Stimulated activated CD4-positive, alpha-beta T cell treated with anti-CD3 and anti-CD28 coated beads, Interleukin-12 subunit alpha, Interleukin-12 subunit beta, amount 100 ng/mL, for 4 hours (primary cell): Measurements from ENCODE around the gene MECR.
"Not testable (repeated sequence)": the region's sequence is repeated elsewhere in the genome, so short reads cannot be mapped to it uniquely, and the experiment has no call there.

Source experiments
- DNase-seq: peaks from one replicate; pipeline ENCODE4 v3.0.0-alpha.2; 2020

MECR gene

GRCh38 chr1:29235955-29236711 is 5.4 kb upstream of the MECR start, which contains the start of gene PTPRU:
PTPRU (plus strand) TSS chr1:29236522; CDS start chr1:29236645, 123 bp downstream.
- DNase-seq: peak; percentile 86

DNA sequence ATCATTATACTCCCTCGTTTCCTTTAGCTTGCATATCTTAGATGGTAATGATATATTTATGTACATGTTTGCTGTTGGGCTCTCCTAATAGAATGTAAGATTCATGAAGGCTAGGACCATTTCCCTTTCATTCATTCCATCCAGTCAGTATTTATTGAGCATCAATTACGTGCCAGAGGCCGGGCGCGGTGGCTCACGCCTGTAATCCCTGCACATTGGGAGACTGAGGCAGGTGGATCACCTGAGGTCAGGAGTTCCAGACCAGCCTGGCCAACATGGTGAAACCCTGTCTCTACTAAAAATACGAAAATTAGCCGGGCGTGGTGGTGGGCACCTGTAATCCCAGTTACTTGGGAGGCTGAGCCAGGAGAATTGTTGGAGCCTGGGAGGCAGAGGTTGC is 4.1 kb upstream of the MECR start:
- DNase-seq: not testable (repeated sequence)

DNA sequence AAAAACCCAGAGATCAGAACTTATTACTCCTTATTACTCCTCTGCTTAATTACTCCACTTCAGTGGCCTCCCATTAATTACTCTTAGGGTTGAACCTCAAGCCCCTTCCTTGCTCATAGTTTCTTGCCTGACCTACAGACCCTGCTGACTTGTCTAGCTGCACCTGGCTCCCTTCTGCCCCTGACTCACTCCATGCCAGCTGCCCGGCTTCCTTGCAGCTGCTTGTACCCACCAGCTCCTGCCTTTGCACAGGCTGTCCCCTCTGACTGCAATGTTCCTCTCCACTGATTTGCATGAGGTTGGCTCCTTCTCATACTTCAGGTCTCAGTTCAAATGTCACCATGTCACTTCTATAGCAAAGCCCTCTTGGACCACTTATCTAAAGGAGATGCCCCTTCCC is 3.7 kb upstream of the MECR start:
- DNase-seq: no peak

- no peak for DNase-seq
Observed at GRCh38 chr1:29233693-29234092, 3.0 kb upstream of the MECR start.

GRCh38 chr1:29232387-29232786 is 1.7 kb upstream of the MECR start:
- DNase-seq: no peak

- no peak for DNase-seq
Observed at GRCh38 chr1:29230204-29230552, 556 bp downstream of the MECR start.

DNA sequence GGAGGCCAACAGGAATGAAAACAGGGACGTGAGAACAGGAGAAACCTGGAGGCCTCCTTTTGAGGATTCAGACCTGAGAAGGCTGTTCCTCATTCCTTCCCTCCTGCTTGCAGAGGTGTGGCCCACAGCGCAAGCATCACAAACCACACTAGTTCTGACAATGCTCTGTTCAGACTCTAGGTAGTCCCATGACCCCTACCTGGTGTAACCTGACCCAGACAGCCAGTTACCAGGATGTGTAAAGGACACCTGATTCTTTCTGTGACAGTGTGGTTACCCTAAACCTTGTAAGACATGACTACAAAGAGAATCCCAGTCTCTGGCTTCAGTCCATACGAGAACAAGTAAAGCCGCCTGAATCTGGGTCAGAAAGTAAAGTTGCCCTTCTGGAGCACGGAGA is 3.2 kb downstream of the MECR start:
- DNase-seq: no peak

GRCh38 chr1:29225361-29225760 is 5.4 kb downstream of the MECR start:
- DNase-seq: no peak

GRCh38 chr1:29224356-29224837 is 6.3 kb downstream of the MECR start:
- no peak for DNase-seq

DNA sequence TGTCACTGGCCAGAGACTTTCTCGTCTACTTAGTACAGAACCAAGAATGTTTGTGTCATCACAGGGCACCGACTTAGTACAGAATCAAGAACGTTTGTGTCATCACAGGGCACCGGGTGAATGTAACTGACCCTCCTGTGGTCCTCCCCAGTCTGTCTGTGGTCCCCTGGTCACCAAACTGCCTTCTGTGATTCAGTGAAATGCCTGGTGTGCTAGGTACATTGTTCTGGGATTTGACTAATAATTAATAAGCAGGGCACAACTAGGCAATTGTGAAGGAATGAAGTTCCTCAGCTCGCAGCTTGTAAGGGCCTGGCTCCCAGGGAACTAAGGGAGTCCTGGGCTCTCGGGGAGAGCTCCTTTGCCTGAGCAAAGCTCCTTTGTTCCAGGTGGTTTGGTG is 7.2 kb downstream of the MECR start:
- DNase-seq: no peak

DNA sequence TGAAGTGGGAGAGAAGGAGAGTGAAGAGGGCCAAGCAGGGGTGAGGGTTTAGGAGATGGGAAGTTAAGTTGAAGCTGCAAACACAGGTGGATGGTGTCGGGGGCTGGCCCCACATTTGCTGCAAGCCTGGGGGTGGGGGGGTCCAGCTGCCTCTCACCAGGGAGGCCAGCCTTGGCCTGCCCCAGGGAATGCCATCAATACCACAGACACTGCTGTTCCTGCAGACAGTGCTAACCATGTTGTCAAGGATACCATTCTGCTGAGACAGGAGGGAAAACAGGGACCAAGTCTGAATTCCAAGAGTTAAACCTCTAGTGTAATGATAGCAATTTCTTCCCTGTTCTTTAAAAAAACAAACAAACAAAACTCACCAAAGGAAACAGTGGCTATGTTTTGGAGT is 8.0 kb downstream of the MECR start:
- DNase-seq: no peak

- DNase-seq: not testable (repeated sequence)
Observed at GRCh38 chr1:29222260-29222659, 8.5 kb downstream of the MECR start.

GRCh38 chr1:29221296-29221695 is 9.4 kb downstream of the MECR start:
- DNase-seq: no peak

DNA sequence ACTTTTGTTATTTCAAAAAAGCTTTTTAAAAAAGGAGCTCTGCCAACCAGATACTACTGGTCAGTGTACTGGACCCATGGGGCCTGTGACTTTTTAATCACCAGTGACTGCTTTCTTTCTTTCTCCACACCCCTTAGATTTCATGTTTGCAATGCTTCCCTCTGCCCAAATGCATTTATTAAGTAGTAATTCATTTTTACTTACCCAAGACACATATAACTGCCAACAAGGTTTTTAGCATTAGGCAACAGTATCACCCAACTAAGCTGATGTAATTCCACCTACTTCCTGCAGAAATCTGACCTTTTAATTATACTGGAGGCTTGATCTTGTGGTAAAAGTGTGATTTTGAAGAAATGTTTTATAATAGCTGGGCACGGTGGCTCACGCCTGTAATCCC is 12.5 kb downstream of the MECR start:
- no peak for DNase-seq

DNA sequence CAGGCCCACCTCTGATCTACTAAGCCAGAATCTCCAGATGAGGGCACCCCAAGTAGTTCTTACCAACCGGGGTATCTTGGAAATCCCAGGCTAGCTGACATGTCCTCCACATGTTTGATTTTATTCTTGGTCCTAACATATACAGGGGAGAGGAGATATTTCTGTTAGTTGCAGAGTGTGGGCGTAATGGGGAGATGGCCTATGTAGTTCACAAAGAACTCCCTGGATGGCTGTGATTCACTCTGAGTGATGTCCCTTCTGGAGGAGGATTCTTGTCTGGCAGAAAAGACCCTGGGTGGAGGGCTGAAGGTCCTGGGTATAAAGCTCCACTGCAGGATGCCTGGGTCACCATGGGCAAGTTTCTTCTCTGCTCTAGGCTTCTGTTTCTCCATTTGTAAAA is 13.1 kb downstream of the MECR start:
- DNase-seq: no peak

- DNase-seq: no peak
Observed at GRCh38 chr1:29213055-29213454, 17.7 kb downstream of the MECR start.

DNA sequence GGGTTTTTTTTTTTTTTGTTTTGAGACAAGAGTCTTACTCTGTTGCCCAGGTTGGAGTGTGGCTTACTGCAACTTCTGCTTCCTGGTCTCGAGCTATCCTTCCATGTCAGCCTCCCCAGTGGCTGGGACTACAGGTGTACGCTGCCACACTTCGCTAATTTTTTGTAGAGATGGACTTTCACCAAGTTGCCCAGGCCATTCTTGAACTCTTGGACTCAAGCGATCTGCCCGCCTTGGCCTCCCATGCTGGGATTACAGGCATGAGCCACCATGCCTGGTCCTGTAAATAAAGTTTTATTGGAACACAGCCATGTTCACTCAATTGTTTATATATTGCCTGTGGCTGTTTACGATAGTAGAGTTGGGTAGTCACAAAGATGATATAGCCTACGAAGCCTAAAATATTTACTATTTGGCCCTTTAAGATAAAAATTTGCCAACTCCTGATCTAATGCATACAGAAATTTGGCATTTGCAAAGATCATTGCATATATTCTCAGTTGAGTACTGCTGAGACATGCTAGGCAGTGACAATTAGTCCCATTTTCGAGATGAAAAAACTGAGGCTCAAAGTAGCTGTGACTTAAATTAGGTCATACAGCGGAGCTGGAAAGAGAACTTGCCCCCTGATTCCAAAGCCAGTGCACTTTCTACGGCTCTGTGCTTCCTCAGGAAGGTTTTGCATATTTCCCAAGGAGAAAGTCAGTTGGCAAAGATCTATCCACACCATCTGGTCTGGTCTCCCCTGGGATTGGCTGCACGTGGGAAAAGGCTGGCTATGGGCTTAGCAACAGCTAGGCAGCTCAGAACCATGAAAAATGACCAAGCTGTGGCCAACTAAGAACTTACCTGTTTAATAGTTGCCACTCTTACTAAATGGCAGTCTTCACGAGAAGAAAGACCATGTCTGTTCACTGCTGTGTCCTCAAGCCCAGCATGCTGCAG is 19.4 kb downstream of the MECR start:
- no peak for DNase-seq

GRCh38 chr1:29210278-29211085 is 20.3 kb downstream of the MECR start:
- no peak for DNase-seq

DNA sequence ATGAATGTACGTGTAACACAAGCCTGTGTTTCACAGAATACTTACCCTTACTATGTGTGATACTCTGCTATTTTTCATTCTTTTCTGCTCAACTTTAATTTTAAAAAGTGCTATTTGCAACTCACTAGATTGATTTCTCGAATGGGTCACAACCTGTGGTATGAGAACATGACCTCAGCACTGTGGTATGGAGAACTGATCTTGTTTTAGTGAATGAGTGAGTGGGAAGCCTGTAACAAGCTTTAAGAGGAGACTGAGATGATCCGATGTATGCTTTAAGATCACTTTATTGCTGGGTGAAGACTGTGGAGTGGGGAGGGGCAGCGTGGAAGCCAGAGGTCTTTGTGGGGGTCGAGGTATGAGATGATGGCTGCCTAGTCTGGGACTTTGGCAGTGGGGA is 21.6 kb downstream of the MECR start:
- DNase-seq: no peak

DNA sequence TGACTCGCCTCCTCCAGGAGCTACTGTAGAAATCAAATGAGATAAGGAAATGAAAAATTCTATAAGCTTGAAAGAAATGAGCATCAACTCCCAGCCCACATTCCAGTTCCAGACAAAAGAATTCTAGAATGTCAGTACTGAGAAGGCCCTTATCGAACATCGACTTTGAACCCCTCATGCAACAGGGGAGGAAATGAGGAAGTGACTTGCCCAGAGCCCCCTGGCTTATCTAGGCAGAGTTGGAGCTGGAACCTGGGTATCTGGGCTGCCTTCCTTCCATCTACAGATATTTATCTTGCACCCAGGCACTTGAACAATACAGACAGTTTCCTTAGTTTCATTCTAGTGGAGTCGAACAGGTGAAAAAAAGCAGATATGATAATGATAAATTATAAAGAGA is 22.3 kb downstream of the MECR start:
- DNase-seq: no peak

DNA sequence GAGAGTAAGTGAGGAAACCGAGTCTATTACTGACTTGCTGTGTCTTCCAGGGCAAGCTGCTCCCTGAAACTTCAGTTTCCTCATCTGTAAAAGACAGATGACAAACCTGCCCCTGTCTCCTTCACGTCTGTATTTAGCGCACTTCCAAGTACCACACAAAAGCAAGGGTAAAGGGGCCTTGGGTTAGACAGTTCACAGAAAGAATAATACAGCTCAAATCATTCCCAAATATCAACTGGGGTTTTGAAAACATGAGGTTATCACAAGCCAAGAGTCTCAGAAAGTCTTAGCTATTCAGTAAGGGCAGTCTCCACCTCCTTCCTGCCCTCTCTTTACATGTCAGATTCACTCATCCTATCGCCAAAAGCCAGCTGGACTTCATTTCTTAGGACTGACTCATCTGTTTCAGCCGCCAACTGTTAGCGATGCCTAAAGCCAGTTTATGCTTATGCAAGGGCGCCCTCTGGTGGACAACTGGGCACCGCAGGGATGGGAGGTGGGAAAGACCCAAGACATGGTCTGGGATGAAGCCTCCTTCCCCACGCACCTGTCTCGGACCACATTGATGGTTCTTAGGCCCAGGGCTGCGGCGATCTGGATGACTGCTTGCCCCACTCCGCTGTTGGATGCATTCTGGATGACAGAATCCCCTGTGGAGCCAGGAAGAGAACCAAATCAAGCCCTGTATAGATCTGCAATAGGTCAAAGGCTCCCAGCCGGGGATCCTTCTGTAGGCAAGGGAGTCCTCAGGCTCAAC is 28.0 kb downstream of the MECR start:
- peak; percentile 93 for DNase-seq

- DNase-seq: no peak
Observed at GRCh38 chr1:29202053-29202452, 28.7 kb downstream of the MECR start.
